ENCODE data around the gene ARIH2. TPM values are rescaled to one million over a fixed set of nuclear protein-coding genes. Genes with fewer than 3 reads are reported as not detected.

Gene ARIH2
- total RNA-seq, 1 donor, result 68.6 TPM

DNA sequence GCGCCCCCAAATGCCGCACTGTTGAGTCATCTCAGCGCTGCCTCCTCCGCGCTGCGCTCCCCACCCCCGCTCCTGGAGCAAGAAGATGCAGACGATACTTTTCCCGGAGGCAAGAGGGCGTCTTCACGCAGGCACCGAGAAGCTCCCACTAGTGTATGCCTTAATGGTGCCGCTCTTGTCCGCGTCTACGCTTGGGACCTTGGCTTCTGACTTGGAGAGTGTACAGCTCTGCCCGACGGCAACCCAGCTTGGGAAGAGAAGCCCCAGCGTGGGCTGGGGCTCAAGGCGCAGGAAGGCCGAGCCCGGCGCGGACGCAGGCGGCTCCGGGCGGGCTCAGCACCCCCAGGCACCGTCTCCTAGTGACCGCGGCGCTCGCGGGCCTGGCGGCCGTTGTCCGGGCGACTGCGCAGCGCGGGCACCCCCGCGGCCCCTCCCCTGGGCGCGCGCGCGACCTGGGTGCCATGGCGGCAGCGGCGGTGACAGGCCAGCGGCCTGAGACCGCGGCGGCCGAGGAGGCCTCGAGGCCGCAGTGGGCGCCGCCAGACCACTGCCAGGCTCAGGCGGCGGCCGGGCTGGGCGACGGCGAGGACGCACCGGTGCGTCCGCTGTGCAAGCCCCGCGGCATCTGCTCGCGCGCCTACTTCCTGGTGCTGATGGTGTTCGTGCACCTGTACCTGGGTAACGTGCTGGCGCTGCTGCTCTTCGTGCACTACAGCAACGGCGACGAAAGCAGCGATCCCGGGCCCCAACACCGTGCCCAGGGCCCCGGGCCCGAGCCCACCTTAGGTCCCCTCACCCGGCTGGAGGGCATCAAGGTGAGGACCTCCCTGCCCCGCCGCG is 71.4 kb downstream of the ARIH2 start, which contains the start of gene P4HTM:
Gene P4HTM (plus strand): TSS at position 446 of the 840 bp plus-strand sequence. CDS start 16 bp downstream, at position 462.
- peak; percentile 94 for DNase-seq (ENCODE audit: low read depth)
- H3K4me3 ChIP-seq (ENCODE audit: low read depth, low read length), result peak within 1 kb of the TSS; percentile 89
- TF ChIP-seq, protein P1, sequence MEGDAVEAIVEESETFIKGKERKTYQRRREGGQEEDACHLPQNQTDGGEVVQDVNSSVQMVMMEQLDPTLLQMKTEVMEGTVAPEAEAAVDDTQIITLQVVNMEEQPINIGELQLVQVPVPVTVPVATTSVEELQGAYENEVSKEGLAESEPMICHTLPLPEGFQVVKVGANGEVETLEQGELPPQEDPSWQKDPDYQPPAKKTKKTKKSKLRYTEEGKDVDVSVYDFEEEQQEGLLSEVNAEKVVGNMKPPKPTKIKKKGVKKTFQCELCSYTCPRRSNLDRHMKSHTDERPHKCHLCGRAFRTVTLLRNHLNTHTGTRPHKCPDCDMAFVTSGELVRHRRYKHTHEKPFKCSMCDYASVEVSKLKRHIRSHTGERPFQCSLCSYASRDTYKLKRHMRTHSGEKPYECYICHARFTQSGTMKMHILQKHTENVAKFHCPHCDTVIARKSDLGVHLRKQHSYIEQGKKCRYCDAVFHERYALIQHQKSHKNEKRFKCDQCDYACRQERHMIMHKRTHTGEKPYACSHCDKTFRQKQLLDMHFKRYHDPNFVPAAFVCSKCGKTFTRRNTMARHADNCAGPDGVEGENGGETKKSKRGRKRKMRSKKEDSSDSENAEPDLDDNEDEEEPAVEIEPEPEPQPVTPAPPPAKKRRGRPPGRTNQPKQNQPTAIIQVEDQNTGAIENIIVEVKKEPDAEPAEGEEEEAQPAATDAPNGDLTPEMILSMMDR (IDR thresholded peaks at IDR 0.05; ENCODE audit: insufficient read depth, low read length), result peak; percentile 62

DNA sequence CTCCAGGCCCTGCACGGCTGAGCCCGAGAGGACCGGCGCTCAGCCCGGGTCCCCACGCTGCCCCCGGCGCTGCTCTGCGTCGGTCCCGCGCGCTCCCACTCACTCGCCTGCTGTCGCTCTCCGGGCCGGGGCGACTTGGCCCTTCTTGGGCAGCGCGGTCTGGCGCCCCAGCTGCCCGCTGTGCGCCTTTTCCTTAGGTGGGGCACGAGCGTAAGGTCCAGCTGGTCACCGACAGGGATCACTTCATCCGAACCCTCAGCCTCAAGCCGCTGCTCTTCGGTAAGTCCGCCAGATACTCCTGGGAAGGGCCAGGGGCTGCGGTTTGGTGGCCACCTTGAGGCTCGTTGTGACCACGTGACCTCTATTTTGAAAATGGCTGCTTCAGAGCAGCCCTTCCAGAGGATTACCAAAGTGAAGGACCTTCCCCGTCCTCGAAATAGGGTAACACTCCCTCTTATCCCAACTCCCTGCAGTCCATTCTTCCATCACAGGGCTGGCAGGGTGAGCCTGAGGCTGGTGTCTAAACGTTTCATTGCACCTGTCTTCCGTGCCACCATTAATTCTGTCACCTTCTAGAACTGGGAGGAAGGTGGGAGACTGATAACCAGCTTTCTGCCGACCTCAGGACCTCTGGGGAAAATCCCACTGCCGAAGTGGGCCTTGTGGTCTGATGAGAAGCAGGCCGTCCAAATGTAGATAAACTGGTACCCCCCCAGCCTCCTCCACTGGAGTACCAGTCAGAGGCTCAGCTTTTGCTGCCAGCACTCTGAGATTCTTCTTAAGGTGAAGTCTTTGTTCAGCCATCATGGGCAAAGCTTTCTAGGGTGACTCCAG is 72.2 kb downstream of the ARIH2 start:
- TF ChIP-seq, protein P1 (IDR thresholded peaks at IDR 0.05; ENCODE audit: insufficient read depth, low read length), result no peak
- H3K4me3 ChIP-seq (ENCODE audit: low read depth, low read length), result peak overlapping the region; percentile 89
- peak; percentile 35 for DNase-seq (ENCODE audit: low read depth)

DNA sequence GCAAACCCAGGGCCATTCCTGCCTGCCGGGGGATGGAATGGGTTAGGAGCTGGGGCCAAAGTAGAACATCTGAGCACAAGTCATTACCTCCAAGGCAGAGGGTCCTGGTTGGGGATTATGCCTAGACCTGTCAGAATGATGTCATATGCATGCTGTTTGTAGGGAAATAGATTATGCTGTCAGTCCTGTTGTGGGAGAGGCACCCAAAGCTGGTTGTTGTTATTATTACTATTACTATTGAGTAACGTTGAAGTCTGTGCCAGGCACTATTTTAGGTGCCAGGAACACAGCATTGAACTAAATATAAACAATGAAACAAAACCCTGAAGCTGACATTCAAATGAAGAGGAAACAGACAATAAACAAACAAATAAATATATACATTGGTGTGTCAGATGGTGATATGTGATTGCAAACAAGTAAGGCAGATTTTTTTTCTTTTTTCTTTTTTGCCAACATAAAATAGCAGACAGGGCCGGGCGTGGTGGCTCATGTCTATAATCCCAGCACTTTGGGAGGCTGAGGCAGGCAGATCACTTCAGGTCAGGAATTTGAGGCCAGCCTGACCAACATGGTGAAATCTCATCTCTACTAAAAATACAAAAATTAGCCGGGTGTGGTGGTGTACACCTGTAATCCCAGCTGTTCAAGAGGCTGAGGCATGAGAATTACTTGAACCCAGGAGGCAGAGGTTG is 73.4 kb downstream of the ARIH2 start:
- H3K4me3 ChIP-seq (ENCODE audit: low read depth, low read length), result peak overlapping the region; percentile 89
- peak; percentile 23 for DNase-seq (ENCODE audit: low read depth)
- TF ChIP-seq, protein P1 (IDR thresholded peaks at IDR 0.05; ENCODE audit: insufficient read depth, low read length), result no peak

DNA sequence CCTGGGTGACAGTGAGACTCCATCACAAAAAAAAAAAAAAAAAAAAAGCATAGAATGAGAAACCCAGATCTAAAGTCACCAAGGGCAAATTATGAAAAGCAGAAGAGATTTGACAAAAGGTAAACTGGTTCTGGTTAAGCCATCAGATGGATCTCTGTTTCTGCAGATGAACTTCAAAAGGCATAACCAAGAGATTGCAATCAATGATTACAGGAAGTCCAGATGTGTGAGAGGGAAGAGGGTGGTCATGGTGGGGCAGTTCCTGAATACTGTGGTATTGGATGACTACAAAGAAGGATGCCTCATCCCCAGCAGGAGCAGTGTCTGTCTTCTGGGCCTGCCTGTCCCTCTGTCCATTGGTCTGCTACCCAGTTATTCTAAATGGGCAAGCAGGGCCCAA is 75.2 kb downstream of the ARIH2 start:
- no peak overlapping the region for H3K4me3 ChIP-seq (ENCODE audit: low read depth, low read length)
- DNase-seq (ENCODE audit: low read depth), result no peak
- TF ChIP-seq, protein P1 (IDR thresholded peaks at IDR 0.05; ENCODE audit: insufficient read depth, low read length), result no peak

DNA sequence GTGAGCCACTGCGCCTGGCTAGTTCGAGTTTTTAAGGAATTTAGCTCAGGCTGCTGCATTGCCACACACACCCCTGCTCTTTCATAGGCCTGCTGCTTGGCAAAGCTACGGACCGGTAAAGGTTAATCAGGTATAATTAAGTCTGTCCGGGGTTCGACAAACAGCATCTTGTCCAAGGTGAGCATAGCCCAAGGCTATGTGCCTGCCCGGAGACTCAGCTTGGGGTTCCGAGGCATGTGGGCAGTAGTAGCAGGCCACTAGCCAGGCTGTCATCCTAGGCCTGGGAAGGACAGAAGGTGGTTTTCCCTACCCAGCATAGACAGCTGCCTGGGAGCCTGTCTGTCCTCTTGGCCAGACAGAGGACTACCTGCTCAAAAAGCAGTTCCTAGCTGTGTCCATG is 78.0 kb downstream of the ARIH2 start:
- H3K4me3 ChIP-seq (ENCODE audit: low read depth, low read length), result no peak overlapping the region
- TF ChIP-seq, protein P1 (IDR thresholded peaks at IDR 0.05; ENCODE audit: insufficient read depth, low read length), result no peak
- DNase-seq (ENCODE audit: low read depth), result no peak

DNA sequence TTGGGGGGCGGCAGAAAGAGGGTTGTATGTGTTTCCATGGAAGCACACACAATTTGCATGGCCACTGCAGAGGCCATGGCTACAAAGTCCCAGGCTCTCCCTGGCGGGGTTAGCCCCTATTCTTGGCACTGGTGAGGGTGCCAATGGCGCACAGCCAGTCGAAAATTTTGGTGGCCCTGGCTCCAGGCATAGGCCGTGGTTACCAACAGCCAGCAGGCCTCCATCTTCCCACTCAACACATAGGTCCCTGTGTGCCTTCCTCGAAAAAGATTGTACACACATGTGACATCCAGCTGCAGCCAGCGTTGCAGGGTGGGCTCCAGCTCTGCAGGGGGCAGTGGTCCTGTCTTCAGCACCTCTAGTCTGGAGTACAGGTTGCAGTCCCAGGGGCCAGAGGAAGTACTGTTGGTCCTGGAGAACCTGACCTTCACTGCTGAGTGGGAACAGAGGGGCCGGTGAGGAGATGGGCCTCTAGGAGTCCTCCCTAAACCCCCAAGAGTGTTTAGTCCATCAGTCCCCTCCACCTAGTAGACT is 78.5 kb downstream of the ARIH2 start:
- no peak for DNase-seq (ENCODE audit: low read depth)
- TF ChIP-seq, protein P1 (IDR thresholded peaks at IDR 0.05; ENCODE audit: insufficient read depth, low read length), result no peak
- H3K4me3 ChIP-seq (ENCODE audit: low read depth, low read length), result no peak overlapping the region

All from fibroblast of the aortic adventitia (primary cell).